ENCODE results near the gene SPIRE2.

GRCh38 chr16:89873972-89874689 is 45.9 kb downstream of the SPIRE2 start:
- TF ChIP-seq CTCF (IDR thresholded peaks at IDR 0.05; ENCODE audit: poor library complexity), result no peak
- TF ChIP-seq EZH2 (IDR thresholded peaks at IDR 0.05; ENCODE audit: borderline replicate concordance), result no peak

All from hepatocyte (in vitro differentiated cells).